Measurements from ENCODE around the gene SEC62. TPM values are rescaled to one million over a fixed set of nuclear protein-coding genes. Genes with fewer than 3 reads are reported as not detected.

Gene SEC62
- total RNA-seq, 1 donor from 2014 or later = 27.1 TPM

DNA sequence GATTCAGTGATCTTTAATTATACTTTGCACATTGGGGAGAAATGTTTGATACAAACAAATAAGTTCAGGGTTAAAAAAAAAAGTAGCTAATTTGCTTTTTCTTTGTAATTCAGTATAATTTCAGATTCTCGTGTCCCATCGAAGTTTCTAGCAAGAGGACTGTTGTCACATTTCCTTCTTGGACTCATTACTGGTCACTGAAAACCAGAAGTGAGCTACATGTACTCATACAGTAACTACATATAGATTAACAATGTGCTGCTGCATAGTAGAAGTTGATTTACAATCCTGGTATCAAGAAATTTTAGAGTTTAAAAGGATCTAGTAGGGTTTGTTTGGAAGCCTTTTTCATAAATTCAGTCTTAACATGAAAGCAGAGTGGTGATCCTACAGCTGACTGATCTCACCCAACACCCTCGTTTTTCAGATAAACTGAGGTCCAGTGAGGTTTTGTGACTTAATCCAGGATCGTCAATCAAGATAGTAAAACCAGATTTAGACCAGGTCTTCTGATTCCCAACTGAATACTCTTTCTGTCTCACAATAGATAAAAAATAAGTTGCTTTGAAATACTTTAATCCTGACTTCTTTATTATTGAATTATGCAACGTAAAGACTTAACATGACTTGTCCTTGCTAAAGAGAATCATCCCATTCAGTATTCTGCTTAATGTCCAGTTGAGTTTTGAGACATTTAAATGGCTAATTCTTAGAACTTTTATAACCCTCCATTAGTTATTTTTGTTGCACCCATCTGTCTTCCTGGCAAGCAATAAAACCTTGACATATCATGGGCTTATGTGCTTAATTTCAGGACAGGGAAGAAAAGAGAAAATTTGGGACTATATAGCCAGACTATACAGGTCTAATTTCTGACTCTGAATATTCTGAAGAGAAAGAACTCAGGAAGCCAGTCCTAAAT, 2.8 kb downstream of the SEC62 start:
- Histone ChIP-seq H3K4me3 (ENCODE audit: low read depth, low read length) (no peak overlapping the region), H3K36me3 (ENCODE audit: control insufficient read depth, insufficient read depth, low read length) (no peaks in the 10 kb centered on the region), H3K27me3 (ENCODE audit: control insufficient read depth, insufficient read depth, low read length) (no peaks in the 10 kb centered on the region)
- FAIRE-seq (no peak), DNase-seq (ENCODE audit: low read depth) (no peak)
- TF ChIP-seq, protein P1, sequence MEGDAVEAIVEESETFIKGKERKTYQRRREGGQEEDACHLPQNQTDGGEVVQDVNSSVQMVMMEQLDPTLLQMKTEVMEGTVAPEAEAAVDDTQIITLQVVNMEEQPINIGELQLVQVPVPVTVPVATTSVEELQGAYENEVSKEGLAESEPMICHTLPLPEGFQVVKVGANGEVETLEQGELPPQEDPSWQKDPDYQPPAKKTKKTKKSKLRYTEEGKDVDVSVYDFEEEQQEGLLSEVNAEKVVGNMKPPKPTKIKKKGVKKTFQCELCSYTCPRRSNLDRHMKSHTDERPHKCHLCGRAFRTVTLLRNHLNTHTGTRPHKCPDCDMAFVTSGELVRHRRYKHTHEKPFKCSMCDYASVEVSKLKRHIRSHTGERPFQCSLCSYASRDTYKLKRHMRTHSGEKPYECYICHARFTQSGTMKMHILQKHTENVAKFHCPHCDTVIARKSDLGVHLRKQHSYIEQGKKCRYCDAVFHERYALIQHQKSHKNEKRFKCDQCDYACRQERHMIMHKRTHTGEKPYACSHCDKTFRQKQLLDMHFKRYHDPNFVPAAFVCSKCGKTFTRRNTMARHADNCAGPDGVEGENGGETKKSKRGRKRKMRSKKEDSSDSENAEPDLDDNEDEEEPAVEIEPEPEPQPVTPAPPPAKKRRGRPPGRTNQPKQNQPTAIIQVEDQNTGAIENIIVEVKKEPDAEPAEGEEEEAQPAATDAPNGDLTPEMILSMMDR (IDR thresholded peaks at IDR 0.05; ENCODE audit: insufficient read depth, low read length, severe bottlenecking) = no peak

DNA sequence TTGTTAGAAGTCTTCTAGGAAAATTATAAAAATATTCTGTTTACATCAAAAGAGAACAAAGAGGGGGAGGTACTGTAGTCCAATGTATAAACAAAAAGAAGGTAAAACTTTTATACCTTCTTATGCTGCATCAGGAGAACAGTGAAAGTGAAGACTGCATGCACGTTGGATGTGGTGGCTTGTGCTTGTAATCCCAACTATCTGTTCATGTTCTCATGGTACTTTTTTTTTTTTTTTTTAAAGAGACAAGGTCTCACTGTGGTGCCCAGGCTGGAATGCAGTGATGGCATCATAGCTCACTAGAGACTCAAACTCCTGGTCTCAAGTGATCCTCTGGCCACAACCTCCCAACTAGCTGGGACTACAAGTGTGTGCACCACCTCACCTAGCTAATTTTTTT, 4.2 kb downstream of the SEC62 start:
- H3K4me3 ChIP-seq (ENCODE audit: low read depth, low read length) = no peak overlapping the region
- no peaks in the 10 kb centered on the region for H3K36me3 ChIP-seq (ENCODE audit: control insufficient read depth, insufficient read depth, low read length)
- FAIRE-seq (no peak), DNase-seq (ENCODE audit: low read depth) (no peak)
- no peaks in the 10 kb centered on the region for H3K27me3 ChIP-seq (ENCODE audit: control insufficient read depth, insufficient read depth, low read length)
- TF ChIP-seq, protein P1 (IDR thresholded peaks at IDR 0.05; ENCODE audit: insufficient read depth, low read length, severe bottlenecking) = no peak

DNA sequence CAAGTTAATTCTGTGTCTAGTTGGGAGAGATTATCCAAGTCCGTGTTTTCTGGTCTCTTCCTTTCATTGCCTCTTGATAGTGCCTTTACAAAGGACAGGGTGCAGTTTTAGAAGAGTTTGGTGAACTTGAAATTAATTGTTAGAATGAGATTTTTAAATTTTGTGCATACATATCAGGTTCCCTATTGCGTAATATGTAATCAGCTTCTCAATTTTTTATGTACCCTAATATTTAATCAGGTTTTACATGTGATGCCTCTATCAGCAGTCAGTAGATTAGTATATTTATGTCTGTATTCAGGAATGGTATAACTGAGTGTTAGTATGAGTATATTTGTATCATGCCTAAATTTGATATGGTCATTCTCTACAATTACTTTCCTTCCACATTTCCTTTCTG, 4.9 kb downstream of the SEC62 start:
- H3K27me3 ChIP-seq (ENCODE audit: control insufficient read depth, insufficient read depth, low read length) = no peaks in the 10 kb centered on the region
- H3K36me3 ChIP-seq (ENCODE audit: control insufficient read depth, insufficient read depth, low read length) = no peaks in the 10 kb centered on the region
- no peak overlapping the region for H3K4me3 ChIP-seq (ENCODE audit: low read depth, low read length)
- TF ChIP-seq, protein P1 (IDR thresholded peaks at IDR 0.05; ENCODE audit: insufficient read depth, low read length, severe bottlenecking) = no peak
- DNase-seq (ENCODE audit: low read depth) (no peak), FAIRE-seq (no peak)

DNA sequence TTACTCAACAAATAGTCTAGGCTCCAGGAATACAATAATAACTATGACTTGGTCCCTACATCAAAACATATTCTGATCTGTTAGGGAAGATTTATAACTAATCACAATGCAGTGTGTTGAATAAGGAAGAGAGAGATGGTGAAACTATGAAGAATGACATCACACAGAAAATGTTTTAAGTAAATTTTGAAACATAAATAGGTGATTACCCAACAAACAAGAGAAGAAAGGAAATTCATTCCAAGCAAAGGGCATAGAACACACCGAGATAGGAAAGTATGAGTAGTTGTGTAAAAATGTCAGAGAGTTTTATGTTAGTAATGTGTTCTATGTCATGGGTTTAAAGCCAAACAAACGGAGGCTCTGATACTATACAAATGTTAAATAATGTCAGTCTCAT, 13.4 kb downstream of the SEC62 start:
- DNase-seq (ENCODE audit: low read depth) = peak; percentile 86
- H3K36me3 ChIP-seq (ENCODE audit: control insufficient read depth, insufficient read depth, low read length) = peaks cover 8% of the 10 kb centered on the region
- FAIRE-seq = no peak
- H3K27me3 ChIP-seq (ENCODE audit: control insufficient read depth, insufficient read depth, low read length) = no peaks in the 10 kb centered on the region
- TF ChIP-seq, protein P1 (IDR thresholded peaks at IDR 0.05; ENCODE audit: insufficient read depth, low read length, severe bottlenecking) = no peak
- no peak overlapping the region for H3K4me3 ChIP-seq (ENCODE audit: low read depth, low read length)

DNA sequence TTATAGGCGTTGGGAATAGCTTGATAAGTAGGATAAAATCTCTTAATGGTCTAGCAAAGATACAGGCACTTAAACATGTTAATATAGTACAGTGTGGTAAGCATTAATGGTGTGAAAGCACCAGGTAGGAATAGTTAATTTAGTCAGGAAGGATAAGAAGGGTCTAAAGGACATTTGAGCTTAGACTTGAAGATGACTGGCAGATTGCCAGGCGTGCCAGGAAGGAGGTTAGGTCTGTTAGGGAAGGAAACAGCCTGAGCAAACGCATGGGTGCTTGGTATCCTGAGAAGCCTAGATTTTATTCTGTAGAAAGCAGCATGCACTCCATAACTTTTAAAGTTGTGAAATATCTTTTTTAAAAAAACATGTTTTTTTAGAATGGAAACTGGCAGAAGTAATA, 17.7 kb downstream of the SEC62 start:
- TF ChIP-seq, protein P1 (IDR thresholded peaks at IDR 0.05; ENCODE audit: insufficient read depth, low read length, severe bottlenecking) = no peak
- Histone ChIP-seq H3K27me3 (ENCODE audit: control insufficient read depth, insufficient read depth, low read length) (no peaks in the 10 kb centered on the region), H3K36me3 (ENCODE audit: control insufficient read depth, insufficient read depth, low read length) (peaks cover 10% of the 10 kb centered on the region), H3K4me3 (ENCODE audit: low read depth, low read length) (no peak overlapping the region)
- DNase-seq (ENCODE audit: low read depth) = no peak
- no peak for FAIRE-seq
